ENCODE results near the gene SHOC1. TPM values are rescaled to one million over a fixed set of nuclear protein-coding genes. Genes with fewer than 3 reads are reported as not detected.

The SHOC1 gene
- total RNA-seq, 1 experiment from 2014 or later = 0.20 TPM

- Histone ChIP-seq H4K20me1 (ENCODE audit: insufficient read depth) (no peaks in the 10 kb centered on the region), H3F3A (ENCODE audit: insufficient read depth, low read depth) (0 out of 2 replicates have a peak, but pooled peaks cover 5% of the 10 kb centered on the region), H3K4me2 (no peak overlapping the region), H3K27me3 (ENCODE audit: insufficient read depth, low read depth) (no peaks in the 10 kb centered on the region), H3K4me3 (no peak overlapping the region), H3K9me3 (ENCODE audit: insufficient read depth, low read depth) (no peaks in the 10 kb centered on the region), H3K36me3 (ENCODE audit: low read depth) (no peaks in the 10 kb centered on the region), H3K9me2 (ENCODE audit: insufficient read depth) (no peaks in the 10 kb centered on the region), H2AFZ (no peak overlapping the region), H3K27ac (no peak overlapping the region), H3K4me1 (replicated peaks; ENCODE audit: insufficient read depth) (no peaks in the 10 kb centered on the region; the same call in 1 of the 2 replicates), H3K79me2 (ENCODE audit: low read depth) (no peaks in the 10 kb centered on the region)
- no TSS peak for BruUV-seq (replicated peaks)
- no peak for DNase-seq
- no peak for TF ChIP-seq EZH2 (IDR thresholded peaks at IDR 0.05; ENCODE audit: low read depth)
- no peak for TF ChIP-seq CTCF (conservative IDR thresholded peaks at IDR 0.05)
- CTCF ChIA-PET = no interaction called here
- POLR2A ChIA-PET (ENCODE audit: unreplicated experiment) = no interaction called here
- intact Hi-C loops (cut with micrococcal nuclease; ENCODE audit: unreplicated experiment) = no loop called here
These were observed 37.7 kb upstream of the SHOC1 start for GRCh38 chr9:111832449-111832848.

DNA sequence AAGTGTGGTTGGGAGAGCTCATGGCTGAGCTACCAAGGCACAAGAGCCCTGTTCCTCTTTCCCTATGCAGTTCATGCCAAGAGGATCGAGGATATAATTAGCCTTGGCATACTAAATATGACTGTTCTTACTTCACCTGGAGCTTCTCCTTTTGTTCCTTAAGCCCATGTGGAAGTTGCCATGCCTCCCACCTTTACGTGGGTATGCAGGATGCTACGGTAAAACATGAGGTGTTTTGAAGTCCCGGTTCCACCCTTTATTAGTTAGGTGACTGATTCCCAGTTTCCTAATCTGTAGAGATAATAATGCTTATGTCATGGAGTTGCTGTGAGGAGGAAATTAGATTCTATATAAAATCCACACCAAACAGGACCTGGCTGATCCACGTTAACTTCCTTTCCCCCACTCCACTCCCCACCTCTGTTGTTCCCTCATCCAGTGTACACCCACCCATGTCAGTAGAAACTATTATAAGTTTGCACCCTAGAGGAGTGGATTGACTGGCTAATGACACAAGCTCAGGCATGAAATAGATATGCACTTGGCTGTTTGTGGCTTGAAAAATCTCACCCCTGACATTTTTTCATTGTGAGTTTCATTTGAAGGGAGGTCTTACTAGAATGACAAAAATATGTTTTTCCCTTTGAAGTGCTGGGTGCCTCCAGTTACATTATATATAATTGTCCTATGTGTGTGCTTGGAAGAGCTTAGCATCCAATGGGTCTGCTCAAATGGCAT lies 36.8 kb upstream of the SHOC1 start:
- no peaks in the 10 kb centered on the region for H4K20me1 ChIP-seq (ENCODE audit: insufficient read depth)
- intact Hi-C loops (cut with micrococcal nuclease; ENCODE audit: unreplicated experiment) = no loop called here
- no peaks in the 10 kb centered on the region for H3K9me3 ChIP-seq (ENCODE audit: insufficient read depth, low read depth)
- no peaks in the 10 kb centered on the region for H3K9me2 ChIP-seq (ENCODE audit: insufficient read depth)
- CTCF ChIA-PET = no interaction called here
- no peak for TF ChIP-seq EZH2 (IDR thresholded peaks at IDR 0.05; ENCODE audit: low read depth)
- no peak for TF ChIP-seq CTCF (conservative IDR thresholded peaks at IDR 0.05)
- no TSS peak for BruUV-seq (replicated peaks)
- H3F3A ChIP-seq (ENCODE audit: insufficient read depth, low read depth) = 0 out of 2 replicates have a peak, but pooled peaks cover 5% of the 10 kb centered on the region
- H2AFZ ChIP-seq = no peak overlapping the region
- H3K36me3 ChIP-seq (ENCODE audit: low read depth) = no peaks in the 10 kb centered on the region
- H3K4me3 ChIP-seq = no peak overlapping the region
- H3K27me3 ChIP-seq (ENCODE audit: insufficient read depth, low read depth) = no peaks in the 10 kb centered on the region
- no peak for DNase-seq
- H3K27ac ChIP-seq = no peak overlapping the region
- no peaks in the 10 kb centered on the region; the same call in 1 of the 2 replicates for H3K4me1 ChIP-seq (replicated peaks; ENCODE audit: insufficient read depth)
- POLR2A ChIA-PET (ENCODE audit: unreplicated experiment) = no interaction called here
- H3K79me2 ChIP-seq (ENCODE audit: low read depth) = no peaks in the 10 kb centered on the region
- no peak overlapping the region for H3K4me2 ChIP-seq

- no peaks in the 10 kb centered on the region for H3K4me1 ChIP-seq (replicated peaks; ENCODE audit: insufficient read depth)
- H3K4me2 ChIP-seq = no peak overlapping the region
- CTCF ChIA-PET = no interaction called here
- H2AFZ ChIP-seq = no peak overlapping the region
- no TSS peak for BruUV-seq (replicated peaks)
- intact Hi-C loops (cut with micrococcal nuclease; ENCODE audit: unreplicated experiment) = no loop called here
- no peak overlapping the region for H3K4me3 ChIP-seq
- POLR2A ChIA-PET (ENCODE audit: unreplicated experiment) = interaction anchor here (0.6 kb wide), 1 partner anchor 90 kb away, joined by 4 read pairs; no protein-coding TSS in a partner anchor
- H3F3A ChIP-seq (ENCODE audit: insufficient read depth, low read depth) = peaks cover 6% of the 10 kb centered on the region; the same call in 1 of the 2 replicates
- H3K9me3 ChIP-seq (ENCODE audit: insufficient read depth, low read depth) = no peaks in the 10 kb centered on the region
- H3K36me3 ChIP-seq (ENCODE audit: low read depth) = no peaks in the 10 kb centered on the region
- H3K79me2 ChIP-seq (ENCODE audit: low read depth) = no peaks in the 10 kb centered on the region
- no peaks in the 10 kb centered on the region for H3K27me3 ChIP-seq (ENCODE audit: insufficient read depth, low read depth)
- no peak overlapping the region for H3K27ac ChIP-seq
- no peaks in the 10 kb centered on the region for H4K20me1 ChIP-seq (ENCODE audit: insufficient read depth)
- no peaks in the 10 kb centered on the region for H3K9me2 ChIP-seq (ENCODE audit: insufficient read depth)
- no peak for TF ChIP-seq CTCF (conservative IDR thresholded peaks at IDR 0.05)
- no peak for TF ChIP-seq EZH2 (IDR thresholded peaks at IDR 0.05; ENCODE audit: low read depth)
- no peak for DNase-seq
These were observed 33.5 kb upstream of the SHOC1 start for GRCh38 chr9:111828193-111828592.

Measured in PC-9 (cell line).